Measurements from ENCODE around the gene DOLPP1.

DOLPP1 gene

DNA sequence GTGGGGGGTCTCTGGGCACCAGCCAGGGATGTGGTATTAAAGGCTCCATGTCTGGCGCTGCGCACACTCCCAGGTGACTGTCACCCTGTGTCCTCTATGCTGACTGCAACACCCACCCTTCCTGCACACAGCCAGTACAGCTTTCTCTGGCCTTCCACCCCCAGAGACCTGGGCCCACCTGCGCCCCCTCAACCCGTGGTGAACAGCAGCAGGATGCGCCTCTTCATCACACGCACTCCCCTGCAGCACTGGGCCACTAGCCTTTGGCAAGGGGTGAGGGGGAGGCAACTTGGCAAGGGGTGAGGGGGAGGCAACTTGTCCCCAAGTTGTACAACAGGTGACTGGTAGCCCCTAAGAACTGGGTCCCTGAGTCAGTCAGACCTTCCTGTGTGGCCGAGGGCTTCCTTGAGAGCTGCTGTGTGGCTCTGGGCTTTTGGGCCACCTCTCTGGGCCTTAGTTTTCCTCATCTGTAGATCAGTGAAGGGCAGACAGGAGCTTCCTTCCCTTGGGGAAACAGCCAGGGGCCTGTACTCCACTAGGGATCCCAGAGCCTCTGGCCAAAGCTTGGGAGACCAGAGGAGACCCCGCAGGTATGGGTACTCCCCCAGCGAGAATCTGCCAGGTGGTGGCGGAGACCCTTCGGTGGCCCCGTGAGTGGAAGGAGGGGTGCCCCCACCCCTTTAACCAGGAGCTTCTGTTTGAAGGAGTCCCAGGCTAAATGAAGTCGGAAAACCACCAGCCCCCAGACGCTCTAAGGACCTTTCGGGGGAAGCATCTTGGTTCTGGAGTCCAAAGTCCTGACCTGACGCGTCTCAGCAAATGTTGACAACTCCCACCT is 25.2 kb downstream of the DOLPP1 start:
- no peak overlapping the region for H3K4me3 ChIP-seq (ENCODE audit: low read depth, low read length)
- H3K4me1 ChIP-seq (ENCODE audit: control insufficient read depth, insufficient read depth, low read length) = no peaks in the 10 kb centered on the region
- no peaks in the 10 kb centered on the region for H3K9me3 ChIP-seq (ENCODE audit: control insufficient read depth, insufficient read depth, low read depth, low read length)
- CTCF ChIA-PET = interaction anchor here (0.6 to 0.8 kb wide), 3 partner anchors 9 to 37 kb away, joined by 3 to 4 read pairs (median 4); no protein-coding TSS in a partner anchor
- no peak overlapping the region for H3K27ac ChIP-seq (ENCODE audit: extremely low read depth, low read depth, low read length)
- TF ChIP-seq ZXDB (tag by site-specific recombination; IDR thresholded peaks at IDR 0.05) (no peak), ZNF292 (tag by site-specific recombination; IDR thresholded peaks at IDR 0.05; ENCODE audit: borderline replicate concordance, low read depth) (no peak), REPIN1 (tag by site-specific recombination; IDR thresholded peaks at IDR 0.05; ENCODE audit: low read depth) (no peak), ZNF621 (tag by site-specific recombination; IDR thresholded peaks at IDR 0.05) (no peak), ZNF768 (tag by site-specific recombination; IDR thresholded peaks at IDR 0.05) (0 out of 2 replicates have a peak, but pooled peaks have one; percentile 28), ZNF529 (tag by site-specific recombination; IDR thresholded peaks at IDR 0.05; ENCODE audit: insufficient replicate concordance) (no peak), ELK4 (IDR thresholded peaks at IDR 0.05; ENCODE audit: borderline replicate concordance, low read depth, low read length) (no peak), EGR2 (tag by site-specific recombination; IDR thresholded peaks at IDR 0.05; ENCODE audit: low read depth) (peak; percentile 85), ZFHX2 (tag by site-specific recombination; conservative IDR thresholded peaks at IDR 0.05) (peak; percentile 66), ZNF510 (tag by site-specific recombination; IDR thresholded peaks at IDR 0.05; ENCODE audit: insufficient replicate concordance) (no peak)
- TF ChIP-seq, protein P1, sequence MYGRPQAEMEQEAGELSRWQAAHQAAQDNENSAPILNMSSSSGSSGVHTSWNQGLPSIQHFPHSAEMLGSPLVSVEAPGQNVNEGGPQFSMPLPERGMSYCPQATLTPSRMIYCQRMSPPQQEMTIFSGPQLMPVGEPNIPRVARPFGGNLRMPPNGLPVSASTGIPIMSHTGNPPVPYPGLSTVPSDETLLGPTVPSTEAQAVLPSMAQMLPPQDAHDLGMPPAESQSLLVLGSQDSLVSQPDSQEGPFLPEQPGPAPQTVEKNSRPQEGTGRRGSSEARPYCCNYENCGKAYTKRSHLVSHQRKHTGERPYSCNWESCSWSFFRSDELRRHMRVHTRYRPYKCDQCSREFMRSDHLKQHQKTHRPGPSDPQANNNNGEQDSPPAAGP (tag by site-specific recombination; IDR thresholded peaks at IDR 0.05) = no peak
- TF ChIP-seq, protein P2, sequence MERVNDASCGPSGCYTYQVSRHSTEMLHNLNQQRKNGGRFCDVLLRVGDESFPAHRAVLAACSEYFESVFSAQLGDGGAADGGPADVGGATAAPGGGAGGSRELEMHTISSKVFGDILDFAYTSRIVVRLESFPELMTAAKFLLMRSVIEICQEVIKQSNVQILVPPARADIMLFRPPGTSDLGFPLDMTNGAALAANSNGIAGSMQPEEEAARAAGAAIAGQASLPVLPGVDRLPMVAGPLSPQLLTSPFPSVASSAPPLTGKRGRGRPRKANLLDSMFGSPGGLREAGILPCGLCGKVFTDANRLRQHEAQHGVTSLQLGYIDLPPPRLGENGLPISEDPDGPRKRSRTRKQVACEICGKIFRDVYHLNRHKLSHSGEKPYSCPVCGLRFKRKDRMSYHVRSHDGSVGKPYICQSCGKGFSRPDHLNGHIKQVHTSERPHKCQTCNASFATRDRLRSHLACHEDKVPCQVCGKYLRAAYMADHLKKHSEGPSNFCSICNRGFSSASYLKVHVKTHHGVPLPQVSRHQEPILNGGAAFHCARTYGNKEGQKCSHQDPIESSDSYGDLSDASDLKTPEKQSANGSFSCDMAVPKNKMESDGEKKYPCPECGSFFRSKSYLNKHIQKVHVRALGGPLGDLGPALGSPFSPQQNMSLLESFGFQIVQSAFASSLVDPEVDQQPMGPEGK (tag by site-specific recombination; IDR thresholded peaks at IDR 0.05) = no peak
- POLR2A ChIA-PET = interaction anchor here (0.8 kb wide), 2 partner anchors 7 to 25 kb away, joined by 3 read pairs; partner anchors contain the start of gene DOLPP1
- H3K36me3 ChIP-seq (ENCODE audit: control insufficient read depth in 2 of 2, insufficient read depth in 1 of 2, low read length in 2 of 2) = peaks cover 0 to 8% of the 10 kb centered on the region in 2 experiments; a peak in 1 of 3 replicates

DNA sequence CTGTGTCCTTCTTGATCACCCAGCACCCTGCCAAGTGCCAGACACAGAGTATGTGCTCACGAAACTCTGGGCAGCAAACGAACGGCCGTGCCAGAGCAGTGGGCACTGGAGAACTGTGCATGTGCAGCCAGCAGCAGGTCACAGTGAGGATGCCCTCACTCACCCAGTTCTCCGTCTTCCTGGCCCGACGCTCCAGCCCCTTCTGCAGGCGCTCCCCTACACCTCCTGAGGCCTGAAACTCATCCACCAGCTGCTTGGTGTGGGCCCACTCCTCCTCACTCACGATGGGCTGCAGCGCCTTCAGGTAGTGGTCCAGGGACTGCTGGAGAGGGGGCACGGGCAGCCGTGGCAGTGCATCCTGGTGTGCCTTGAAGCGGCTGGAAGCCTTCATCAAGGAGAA is 26.7 kb downstream of the DOLPP1 start:
- H3K4me3 ChIP-seq (ENCODE audit: low read depth, low read length) = no peak overlapping the region
- no peaks in the 10 kb centered on the region for H3K4me1 ChIP-seq (ENCODE audit: control insufficient read depth, insufficient read depth, low read length)
- CTCF ChIA-PET = no interaction called here
- POLR2A ChIA-PET = interaction anchor here (0.5 kb wide), 1 partner anchor 16 kb away, joined by 4 read pairs; no protein-coding TSS in a partner anchor
- H3K9me3 ChIP-seq (ENCODE audit: control insufficient read depth, insufficient read depth, low read depth, low read length) = no peaks in the 10 kb centered on the region
- peaks cover 0 to 8% of the 10 kb centered on the region in 2 experiments; a peak in 1 of 3 replicates for H3K36me3 ChIP-seq (ENCODE audit: control insufficient read depth in 2 of 2, insufficient read depth in 1 of 2, low read length in 2 of 2)
- no peak overlapping the region for H3K27ac ChIP-seq (ENCODE audit: extremely low read depth, low read depth, low read length)
- TF ChIP-seq, protein P3, sequence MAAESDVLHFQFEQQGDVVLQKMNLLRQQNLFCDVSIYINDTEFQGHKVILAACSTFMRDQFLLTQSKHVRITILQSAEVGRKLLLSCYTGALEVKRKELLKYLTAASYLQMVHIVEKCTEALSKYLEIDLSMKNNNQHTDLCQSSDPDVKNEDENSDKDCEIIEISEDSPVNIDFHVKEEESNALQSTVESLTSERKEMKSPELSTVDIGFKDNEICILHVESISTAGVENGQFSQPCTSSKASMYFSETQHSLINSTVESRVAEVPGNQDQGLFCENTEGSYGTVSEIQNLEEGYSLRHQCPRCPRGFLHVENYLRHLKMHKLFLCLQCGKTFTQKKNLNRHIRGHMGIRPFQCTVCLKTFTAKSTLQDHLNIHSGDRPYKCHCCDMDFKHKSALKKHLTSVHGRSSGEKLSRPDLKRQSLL (tag by site-specific recombination; IDR thresholded peaks at IDR 0.05) = no peak
- TF ChIP-seq OSR2 (tag by site-specific recombination; IDR thresholded peaks at IDR 0.05) (no peak), PRDM10 (tag by site-specific recombination; IDR thresholded peaks at IDR 0.05) (no peak), ZNF362 (tag by site-specific recombination; IDR thresholded peaks at IDR 0.05) (no peak), TRIM28 (IDR thresholded peaks at IDR 0.05; ENCODE audit: borderline replicate concordance, low read length) (no peak), ZNF302 (tag by site-specific recombination; IDR thresholded peaks at IDR 0.05; ENCODE audit: low read depth) (no peak), ZNF560 (tag by site-specific recombination; IDR thresholded peaks at IDR 0.05; ENCODE audit: borderline replicate concordance) (no peak), ZNF391 (tag by site-specific recombination; IDR thresholded peaks at IDR 0.05; ENCODE audit: borderline replicate concordance, low read depth) (no peak), KLF8 (tag by site-specific recombination; IDR thresholded peaks at IDR 0.05) (no peak)

Data from HEK293 (cell line).